Fibroblast of the aortic adventitia (primary cell): Measurements from ENCODE around the gene MTX3. TPM values are rescaled to one million over a fixed set of nuclear protein-coding genes. Genes with fewer than 3 reads are reported as not detected.
A peak's percentile ranks its signal among the peaks of the same experiment; 100 is the strongest.

Experiments
- DNase-seq: peaks from one replicate; pipeline ENCODE4 v3.0.0-alpha.2; 2010; ENCODE audit warnings: low read depth
- H3K4me3 ChIP-seq: 2 replicates; pipeline ENCODE4 v1.5.1; 2011; ENCODE audit warnings: low read depth, mild to moderate bottlenecking, control low read depth, low read length, moderate library complexity
- total RNA-seq: library from RNA; depleted of rRNA; stranded (reverse); fragments of >200 nt; gene quantifications from 2 replicates; pipeline ENCODE4 v1.2.3, GENCODE V29; 2012; ENCODE audit warnings: low replicate concordance
- TF ChIP-seq, protein P1 (sequence below): IDR thresholded peaks from 2 replicates; pipeline ENCODE4 v1.5.1; 2011; ENCODE audit warnings: mild to moderate bottlenecking, low read length, control low read depth, inconsistent platforms; ENCODE audit not compliant: insufficient read depth

MTX3 gene
- total RNA-seq, 1 donor, result 23.4 TPM

DNA sequence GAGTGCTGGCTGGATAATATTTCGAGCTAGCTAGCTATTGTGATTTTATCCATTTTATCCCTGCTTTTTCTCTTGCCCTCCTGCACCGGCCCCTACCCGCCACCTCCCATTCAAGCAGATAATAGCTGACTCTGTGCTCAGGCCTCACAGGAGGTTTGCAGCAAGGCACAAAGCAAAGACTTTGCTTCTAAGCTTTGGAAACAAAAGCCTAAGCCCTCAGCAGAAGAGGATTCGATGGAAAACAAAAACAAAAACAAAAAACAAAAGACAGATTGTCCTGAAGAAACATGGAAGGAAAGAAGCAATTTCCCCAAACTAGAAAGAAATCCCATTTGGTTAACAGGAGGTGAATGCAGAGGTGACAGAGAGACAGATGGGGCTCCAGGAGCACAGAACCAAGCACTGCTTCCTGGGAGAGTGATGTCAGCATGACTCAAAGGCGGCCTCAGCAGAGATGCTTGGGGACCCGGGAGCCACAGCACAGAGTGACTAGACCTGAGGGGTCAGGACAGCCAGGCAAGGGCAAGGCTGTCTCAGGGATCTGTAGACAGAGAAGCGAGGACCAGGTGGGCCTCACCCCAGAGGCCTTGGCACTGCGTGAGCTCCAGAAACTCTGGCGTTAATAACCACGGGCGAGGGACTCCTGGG is 28.4 kb downstream of the MTX3 start:
- no peak for DNase-seq
- TF ChIP-seq, protein P1, sequence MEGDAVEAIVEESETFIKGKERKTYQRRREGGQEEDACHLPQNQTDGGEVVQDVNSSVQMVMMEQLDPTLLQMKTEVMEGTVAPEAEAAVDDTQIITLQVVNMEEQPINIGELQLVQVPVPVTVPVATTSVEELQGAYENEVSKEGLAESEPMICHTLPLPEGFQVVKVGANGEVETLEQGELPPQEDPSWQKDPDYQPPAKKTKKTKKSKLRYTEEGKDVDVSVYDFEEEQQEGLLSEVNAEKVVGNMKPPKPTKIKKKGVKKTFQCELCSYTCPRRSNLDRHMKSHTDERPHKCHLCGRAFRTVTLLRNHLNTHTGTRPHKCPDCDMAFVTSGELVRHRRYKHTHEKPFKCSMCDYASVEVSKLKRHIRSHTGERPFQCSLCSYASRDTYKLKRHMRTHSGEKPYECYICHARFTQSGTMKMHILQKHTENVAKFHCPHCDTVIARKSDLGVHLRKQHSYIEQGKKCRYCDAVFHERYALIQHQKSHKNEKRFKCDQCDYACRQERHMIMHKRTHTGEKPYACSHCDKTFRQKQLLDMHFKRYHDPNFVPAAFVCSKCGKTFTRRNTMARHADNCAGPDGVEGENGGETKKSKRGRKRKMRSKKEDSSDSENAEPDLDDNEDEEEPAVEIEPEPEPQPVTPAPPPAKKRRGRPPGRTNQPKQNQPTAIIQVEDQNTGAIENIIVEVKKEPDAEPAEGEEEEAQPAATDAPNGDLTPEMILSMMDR, result no peak
- H3K4me3 ChIP-seq, result no peak overlapping the region

DNA sequence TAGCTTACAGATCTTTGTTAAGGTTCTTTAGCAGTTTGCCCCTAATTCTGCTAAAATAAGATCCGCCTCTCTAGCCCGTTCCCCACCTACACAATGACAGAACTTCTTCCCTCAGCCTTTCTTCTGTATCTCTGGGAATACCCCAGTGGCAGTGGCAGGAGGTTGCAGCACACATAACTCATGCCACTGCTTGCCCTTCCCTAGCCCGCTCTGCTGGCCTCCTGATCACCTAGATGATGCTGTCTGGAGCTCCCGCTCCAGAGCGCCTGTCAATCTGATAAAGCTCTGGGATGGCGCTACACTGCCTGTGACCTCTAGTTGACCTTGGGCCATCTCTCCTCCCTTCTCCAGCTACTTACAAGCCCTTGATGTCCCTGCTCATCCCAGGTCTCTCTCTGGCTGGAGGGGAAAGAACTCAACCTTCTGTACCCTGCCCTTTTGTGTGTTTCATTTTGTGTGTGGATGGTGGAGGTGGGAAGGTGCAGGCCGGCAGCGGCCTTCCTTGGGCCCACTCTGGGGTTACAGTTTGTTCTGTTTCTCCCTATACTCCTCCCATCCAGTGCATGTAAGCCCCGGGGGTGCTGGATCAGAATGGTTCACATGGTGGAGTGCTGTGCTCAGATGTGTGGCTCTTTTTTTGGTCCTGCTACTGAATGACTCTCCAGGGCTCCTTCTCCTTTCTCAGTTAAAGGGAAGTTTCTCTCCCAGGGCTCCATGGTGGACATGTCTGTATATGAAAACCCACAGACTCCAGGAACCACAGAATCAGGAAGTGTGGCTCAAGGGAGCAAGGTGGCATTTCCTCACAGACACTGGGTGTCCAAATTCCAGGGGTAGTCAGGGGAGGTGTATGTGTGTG is 29.1 kb downstream of the MTX3 start:
- no peak overlapping the region for H3K4me3 ChIP-seq
- TF ChIP-seq, protein P1, result no peak
- no peak for DNase-seq

DNA sequence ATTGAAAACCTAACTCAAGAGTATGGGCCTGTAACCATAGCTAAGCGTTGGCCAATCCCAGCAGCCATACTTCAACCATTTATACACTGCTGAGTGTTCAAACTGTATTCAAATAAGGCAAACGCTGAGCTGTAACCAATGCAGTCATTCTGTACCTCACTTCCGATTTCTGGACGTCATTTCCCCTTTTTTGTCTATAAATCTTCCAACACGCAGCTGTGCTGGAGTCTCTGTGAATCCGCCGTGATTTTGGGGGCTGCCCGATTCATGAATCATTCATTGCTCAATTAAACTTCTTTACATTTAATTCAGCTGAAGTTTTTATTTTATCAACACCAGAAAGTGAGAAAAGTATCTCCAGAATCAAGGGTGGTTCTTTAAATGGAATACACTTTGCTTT is 31.7 kb downstream of the MTX3 start:
- no peak overlapping the region for H3K4me3 ChIP-seq
- TF ChIP-seq, protein P1, result no peak
- no peak for DNase-seq

DNA sequence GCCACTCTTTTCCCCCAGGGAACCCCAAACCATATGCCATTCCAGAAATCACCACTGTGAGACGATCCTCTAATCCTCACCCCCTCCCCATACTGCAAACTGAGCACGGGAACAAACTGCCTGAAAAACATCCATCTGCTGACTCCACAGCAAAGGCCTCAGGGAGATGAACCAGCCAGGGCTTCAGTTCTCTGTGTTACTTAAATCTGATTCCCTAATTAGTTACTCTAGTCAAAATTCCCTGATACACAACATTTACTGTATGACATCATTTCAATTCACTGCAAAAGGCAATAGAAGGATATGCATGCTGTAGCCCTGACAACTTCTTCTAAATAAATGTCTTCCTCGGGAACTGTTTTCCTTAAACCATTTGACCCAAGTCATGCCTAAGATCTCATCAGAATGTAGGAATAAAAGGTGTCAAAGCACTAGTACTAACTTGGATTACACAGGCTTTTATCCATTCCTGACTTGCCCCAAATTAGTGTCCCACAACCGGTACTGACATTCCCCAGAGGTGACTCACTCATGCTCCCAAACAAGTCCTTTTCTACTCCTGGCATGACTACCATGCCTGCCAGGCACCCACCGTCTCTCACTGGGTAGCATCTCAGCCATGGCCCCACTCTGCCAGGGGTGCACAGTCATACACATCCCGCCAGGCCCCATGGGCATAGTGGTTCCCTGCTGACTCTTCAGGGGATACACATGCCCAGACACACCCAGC is 35.0 kb downstream of the MTX3 start:
- no peak overlapping the region for H3K4me3 ChIP-seq
- TF ChIP-seq, protein P1, result no peak
- peak; percentile 44 for DNase-seq

DNA sequence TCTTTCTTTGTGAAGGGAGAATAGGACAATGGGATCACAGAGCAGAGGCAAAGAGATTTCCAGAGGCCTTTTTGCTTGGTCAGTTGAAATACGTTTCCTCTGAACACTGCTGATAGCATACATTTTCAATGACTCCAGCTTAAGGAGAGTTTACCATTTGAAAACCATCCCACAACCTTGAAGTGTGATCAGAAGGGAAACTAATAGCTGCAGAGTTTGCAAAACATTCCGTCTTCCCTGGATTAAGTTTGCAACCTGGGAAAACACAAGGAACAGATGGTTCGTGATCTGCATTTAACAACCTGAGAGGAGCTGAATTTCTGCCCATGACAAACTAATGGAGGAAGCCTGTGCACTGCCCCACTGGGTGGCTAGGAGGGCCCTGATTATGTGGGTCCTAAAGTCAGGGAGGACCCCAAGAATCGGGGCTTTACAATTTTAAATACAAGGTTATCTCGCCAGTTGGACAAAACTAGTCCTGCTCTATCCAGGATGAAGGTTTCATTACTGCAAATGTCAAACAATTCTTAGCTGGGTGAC is 35.6 kb downstream of the MTX3 start:
- DNase-seq, result no peak
- no peak overlapping the region for H3K4me3 ChIP-seq
- TF ChIP-seq, protein P1, result no peak

DNA sequence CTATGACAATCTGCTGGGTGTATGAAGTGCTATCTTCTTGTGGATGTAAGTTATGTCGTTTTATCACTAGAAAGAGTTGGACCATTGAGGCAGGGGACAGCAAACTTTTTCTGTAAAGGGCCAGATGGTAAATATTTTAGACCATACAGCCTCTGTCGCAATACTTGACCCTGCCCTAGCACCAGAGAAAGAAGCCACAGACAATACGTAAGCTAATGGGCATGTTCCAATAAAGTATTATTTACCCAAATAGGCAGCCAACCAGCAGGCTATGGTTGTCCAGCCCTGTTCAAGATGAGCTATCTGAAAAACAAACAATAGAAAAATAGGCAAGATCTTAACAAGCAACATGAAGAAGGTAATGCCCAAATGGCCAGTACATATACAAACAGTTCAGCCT is 36.4 kb downstream of the MTX3 start:
- no peak overlapping the region for H3K4me3 ChIP-seq
- TF ChIP-seq, protein P1, result no peak
- no peak for DNase-seq
